ENCODE results near the gene NAT10.

DNA sequence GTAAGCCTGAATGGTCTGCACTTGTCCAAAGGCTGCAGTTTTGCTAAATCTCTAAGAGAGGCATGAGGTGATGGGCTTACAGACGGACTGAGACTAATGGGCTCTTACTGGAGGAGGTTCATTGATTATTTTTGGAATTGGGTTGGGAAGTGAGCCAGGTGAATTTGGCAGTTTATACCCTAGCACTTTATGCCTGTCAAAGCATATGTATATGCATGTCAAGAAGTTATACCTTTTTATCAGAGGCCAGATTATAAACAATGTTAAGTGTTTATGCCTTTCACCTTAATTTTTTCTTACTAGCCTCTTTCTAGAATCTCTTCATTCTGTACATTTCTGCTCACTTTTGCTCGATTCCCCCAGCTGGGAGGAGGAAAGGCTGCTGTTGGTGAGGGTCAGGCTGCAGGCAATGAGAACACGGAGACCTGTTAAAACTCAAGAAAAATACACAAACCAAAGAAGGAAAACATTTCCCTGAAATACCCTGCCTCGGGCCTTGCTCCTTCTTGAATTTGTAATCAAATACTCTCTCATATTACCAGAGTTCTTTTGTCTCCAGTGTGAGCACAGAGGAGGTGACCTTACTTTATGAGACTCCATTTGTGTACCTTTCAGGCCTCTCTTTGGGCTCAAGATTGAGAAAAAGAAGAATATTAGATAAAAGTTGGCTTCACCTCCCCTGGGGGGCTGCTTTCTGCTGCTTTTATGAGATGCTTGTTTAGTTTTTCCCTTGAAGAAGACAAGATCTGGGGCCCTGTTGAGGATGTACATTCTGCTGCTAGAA lies 19.6 kb downstream of the NAT10 start:
- TF ChIP-seq, protein P1, sequence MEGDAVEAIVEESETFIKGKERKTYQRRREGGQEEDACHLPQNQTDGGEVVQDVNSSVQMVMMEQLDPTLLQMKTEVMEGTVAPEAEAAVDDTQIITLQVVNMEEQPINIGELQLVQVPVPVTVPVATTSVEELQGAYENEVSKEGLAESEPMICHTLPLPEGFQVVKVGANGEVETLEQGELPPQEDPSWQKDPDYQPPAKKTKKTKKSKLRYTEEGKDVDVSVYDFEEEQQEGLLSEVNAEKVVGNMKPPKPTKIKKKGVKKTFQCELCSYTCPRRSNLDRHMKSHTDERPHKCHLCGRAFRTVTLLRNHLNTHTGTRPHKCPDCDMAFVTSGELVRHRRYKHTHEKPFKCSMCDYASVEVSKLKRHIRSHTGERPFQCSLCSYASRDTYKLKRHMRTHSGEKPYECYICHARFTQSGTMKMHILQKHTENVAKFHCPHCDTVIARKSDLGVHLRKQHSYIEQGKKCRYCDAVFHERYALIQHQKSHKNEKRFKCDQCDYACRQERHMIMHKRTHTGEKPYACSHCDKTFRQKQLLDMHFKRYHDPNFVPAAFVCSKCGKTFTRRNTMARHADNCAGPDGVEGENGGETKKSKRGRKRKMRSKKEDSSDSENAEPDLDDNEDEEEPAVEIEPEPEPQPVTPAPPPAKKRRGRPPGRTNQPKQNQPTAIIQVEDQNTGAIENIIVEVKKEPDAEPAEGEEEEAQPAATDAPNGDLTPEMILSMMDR (IDR thresholded peaks at IDR 0.05), result no peak
- TF ChIP-seq POLR2A (IDR thresholded peaks at IDR 0.05; ENCODE audit: low read depth) (no peak), EP300 (IDR thresholded peaks at IDR 0.05) (no peak)

All from esophagus muscularis mucosa (tissue), 4 donors.